ENCODE data around the gene PCDHGA8. TPM values are rescaled to one million over a fixed set of nuclear protein-coding genes. Genes with fewer than 3 reads are reported as not detected.
"Not testable (repeated sequence)": the region's sequence is repeated elsewhere in the genome, so short reads cannot be mapped to it uniquely, and the experiment has no call there.

Gene PCDHGA8
- total RNA-seq, 1 experiment from 2014 or later: 0.07 TPM

DNA sequence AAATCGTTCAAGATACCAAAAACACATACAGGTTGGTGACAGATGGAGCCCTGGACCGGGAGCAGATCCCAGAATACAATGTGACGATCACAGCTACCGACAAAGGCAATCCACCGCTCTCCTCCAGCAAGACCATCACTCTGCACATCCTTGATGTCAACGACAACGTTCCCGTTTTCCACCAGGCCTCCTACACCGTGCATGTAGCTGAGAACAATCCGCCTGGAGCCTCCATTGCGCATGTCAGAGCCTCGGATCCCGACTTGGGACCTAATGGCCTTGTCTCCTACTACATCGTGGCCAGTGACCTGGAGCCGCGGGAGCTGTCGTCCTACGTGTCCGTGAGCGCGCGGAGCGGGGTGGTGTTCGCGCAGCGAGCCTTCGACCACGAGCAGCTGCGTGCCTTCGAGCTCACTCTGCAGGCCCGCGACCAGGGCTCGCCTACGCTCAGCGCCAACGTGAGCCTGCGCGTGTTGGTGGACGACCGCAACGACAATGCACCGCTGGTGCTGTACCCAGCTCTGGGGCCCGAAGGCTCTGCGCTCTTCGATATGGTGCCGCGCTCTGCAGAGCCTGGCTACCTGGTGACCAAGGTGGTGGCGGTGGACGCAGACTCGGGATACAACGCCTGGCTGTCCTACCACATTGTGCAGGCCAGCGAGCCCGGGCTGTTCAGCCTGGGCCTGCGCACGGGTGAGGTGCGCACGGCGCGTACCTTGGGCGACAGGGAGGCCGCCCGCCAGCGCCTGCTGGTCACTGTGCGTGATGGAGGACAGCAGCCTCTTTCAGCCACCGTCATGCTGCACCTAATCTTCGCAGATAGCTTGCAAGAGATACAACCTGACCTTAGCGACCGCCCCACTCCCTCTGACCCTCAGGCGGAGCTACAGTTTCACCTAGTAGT, 20.6 kb upstream of the PCDHGA8 start:
- no peak for DNase-seq (ENCODE audit: low read depth)

DNA sequence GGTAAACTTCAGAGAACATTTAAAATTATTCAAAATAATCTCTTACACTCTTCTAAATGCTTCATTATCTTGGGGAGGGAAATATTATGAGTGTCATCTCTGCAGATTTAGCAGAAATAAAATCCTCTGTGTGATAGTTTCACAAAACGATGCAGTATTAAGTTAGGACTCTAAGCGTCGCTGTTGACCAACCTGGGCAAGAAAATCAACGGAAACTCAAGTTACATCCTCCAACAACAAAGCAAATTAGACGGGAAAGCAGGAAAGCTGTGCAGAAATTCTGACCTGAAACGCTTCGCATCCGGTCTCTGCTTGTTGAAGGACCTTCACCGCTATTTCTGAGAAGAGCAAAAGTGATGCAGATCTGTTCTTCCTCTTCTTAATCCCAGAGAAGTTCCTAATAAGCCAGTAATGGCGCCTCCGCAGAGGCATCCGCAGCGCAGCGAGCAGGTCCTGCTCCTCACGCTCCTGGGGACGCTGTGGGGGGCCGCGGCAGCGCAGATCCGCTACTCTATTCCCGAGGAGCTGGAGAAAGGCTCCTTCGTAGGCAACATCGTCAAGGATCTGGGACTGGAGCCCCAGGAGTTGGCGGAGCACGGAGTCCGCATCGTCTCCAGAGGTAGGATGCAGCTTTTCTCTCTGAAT, 18.6 kb upstream of the PCDHGA8 start, which contains the start of gene PCDHGA6:
Gene PCDHGA6, plus strand, starts transcription at position 219 of the 645 bp plus-strand sequence. Its CDS starts 193 bp downstream, at position 412.
- DNase-seq (ENCODE audit: low read depth): no peak

DNA sequence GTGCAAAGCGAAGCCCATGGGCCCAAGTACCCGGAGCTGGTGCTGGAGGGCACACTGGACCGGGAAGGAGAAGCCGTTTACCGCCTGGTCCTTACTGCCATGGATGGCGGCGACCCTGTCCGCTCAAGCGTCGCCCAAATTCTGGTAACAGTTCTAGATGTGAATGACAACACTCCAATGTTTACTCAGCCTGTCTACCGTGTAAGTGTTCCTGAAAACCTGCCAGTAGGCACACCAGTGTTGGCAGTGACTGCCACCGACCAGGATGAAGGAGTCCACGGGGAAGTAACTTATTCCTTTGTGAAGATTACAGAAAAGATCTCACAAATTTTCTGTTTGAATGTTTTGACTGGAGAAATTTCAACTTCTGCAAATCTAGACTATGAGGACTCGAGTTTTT, 17.8 kb upstream of the PCDHGA8 start:
- DNase-seq (ENCODE audit: low read depth): no peak

DNA sequence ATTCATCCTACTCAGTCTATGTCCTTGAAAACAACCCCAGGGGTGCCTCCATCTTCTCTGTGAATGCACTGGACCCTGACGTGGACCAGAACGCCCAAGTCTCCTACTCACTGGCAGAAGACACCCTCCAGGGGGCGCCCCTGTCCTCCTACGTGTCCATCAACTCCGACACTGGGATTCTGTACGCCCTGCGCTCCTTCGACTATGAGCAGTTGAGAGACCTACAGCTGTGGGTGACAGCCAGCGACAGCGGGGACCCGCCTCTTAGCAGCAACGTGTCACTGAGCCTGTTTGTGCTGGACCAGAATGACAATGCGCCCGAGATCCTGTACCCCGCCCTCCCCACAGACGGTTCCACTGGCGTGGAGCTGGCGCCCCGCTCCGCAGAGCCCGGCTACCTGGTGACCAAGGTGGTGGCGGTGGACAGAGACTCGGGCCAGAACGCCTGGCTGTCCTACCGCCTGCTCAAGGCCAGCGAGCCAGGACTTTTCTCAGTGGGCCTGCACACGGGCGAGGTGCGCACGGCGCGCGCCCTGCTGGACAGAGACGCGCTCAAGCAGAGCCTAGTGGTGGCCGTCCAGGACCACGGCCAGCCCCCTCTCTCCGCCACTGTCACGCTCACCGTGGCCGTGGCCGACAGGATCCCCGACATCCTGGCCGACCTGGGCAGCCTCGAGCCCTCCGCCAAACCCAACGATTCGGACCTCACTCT, 16.8 kb upstream of the PCDHGA8 start:
- DNase-seq (ENCODE audit: low read depth): not testable (repeated sequence)

DNA sequence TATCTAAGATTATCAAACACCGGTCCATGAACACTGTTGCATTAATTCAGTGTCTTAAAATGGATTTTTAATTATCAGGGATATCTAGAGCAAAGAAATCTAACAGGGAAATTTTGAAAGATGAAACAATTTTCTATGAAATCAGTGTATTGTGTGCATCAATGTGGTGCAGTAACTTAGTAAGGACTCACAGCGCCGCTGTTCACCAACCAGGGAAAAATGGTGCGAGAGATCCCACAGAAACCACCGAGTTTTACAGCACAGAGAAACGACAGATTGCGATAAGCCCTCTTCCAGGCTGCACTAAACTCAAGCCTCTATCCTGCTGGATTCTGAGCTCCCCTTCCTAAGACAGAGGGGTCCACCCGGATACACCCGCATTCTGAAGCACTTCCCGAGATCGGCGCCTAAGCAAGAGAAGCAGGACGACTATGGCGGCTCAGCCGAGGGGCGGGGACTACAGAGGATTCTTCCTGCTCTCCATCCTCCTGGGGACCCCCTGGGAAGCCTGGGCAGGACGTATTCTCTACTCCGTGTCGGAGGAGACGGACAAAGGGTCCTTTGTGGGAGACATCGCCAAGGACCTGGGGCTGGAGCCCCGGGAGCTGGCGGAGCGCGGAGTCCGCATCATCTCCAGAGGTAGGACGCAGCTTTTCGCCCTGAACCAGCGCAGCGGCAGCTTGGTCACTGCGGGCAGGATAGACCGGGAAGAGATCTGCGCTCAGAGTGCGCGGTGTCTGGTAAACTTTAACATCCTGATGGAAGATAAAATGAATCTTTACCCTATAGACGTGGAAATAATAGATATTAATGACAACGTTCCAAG, 9.8 kb upstream of the PCDHGA8 start, which contains the start of gene PCDHGA7:
Gene PCDHGA7, plus strand, starts transcription at position 274 of the 826 bp plus-strand sequence. Its CDS starts 158 bp downstream, at position 432.
- DNase-seq (ENCODE audit: low read depth): no peak

DNA sequence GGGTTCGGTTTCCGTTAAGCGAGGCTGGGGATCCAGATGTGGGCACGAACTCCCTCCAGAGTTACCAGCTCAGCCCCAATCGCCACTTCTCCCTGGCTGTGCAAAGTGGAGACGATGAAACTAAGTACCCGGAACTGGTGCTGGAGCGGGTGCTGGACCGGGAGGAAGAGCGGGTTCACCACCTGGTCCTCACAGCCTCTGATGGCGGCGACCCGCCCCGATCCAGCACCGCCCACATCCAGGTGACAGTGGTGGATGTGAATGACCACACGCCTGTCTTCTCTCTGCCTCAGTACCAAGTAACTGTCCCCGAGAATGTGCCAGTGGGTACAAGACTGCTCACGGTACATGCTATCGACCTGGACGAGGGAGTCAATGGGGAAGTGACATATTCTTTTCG, 9.1 kb upstream of the PCDHGA8 start:
- DNase-seq (ENCODE audit: low read depth): no peak

DNA sequence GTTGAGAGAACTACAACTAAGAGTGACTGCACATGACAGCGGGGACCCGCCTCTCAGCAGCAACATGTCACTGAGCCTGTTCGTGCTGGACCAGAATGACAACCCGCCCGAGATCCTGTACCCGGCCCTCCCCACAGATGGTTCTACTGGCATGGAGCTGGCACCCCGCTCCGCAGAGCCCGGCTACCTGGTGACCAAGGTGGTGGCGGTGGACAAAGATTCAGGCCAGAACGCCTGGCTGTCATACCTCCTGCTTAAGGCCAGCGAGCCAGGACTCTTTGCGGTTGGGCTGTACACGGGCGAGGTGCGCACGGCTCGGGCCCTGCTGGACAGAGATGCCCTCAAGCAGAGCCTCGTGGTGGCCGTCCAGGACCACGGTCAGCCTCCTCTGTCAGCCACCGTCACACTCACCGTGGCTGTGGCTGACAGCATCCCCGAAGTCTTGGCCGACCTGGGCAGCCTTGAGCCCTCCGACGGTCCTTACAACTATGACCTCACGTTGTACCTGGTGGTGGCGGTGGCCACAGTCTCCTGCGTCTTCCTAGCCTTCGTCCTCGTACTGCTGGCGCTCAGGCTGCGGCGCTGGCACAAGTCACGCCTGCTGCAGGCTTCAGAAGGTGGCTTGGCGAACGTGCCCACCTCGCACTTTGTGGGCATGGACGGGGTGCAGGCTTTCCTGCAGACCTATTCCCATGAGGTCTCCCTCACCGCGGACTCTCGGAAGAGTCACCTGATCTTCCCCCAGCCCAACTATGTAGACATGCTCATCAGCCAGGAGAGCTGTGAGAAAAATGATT, 7.8 kb upstream of the PCDHGA8 start:
- no peak for DNase-seq (ENCODE audit: low read depth)

DNA sequence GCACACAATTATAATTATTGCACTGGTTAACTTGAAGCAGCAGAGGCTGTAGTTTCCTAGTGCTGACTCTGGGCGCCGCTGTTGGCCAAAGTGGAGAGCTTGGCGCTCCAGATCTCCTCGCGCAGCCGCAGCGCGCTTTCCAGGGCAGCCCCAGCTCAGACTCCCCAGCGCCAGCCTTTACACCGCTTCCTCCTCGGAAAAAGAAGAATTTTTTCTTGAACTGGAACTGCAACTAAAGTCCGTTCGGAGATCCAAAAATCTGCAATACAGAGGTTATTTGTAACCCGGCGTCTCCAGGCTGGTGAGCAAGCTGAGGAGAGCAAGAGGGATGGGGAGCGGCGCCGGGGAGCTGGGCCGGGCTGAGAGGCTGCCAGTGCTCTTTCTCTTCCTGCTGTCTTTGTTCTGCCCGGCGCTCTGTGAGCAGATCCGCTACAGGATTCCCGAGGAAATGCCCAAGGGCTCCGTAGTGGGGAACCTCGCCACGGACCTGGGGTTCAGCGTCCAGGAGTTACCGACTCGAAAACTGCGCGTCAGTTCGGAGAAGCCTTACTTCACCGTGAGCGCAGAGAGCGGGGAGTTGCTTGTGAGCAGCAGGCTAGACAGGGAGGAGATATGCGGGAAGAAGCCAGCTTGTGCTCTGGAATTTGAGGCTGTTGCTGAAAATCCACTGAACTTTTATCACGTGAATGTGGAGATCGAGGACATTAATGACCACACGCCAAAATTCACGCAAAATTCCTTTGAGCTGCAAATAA, 4.7 kb upstream of the PCDHGA8 start, which contains the start of gene PCDHGB4:
Gene PCDHGB4, plus strand, starts transcription at position 142 of the 755 bp plus-strand sequence. Its CDS starts 187 bp downstream, at position 329.
- not testable (repeated sequence) for DNase-seq (ENCODE audit: low read depth)

DNA sequence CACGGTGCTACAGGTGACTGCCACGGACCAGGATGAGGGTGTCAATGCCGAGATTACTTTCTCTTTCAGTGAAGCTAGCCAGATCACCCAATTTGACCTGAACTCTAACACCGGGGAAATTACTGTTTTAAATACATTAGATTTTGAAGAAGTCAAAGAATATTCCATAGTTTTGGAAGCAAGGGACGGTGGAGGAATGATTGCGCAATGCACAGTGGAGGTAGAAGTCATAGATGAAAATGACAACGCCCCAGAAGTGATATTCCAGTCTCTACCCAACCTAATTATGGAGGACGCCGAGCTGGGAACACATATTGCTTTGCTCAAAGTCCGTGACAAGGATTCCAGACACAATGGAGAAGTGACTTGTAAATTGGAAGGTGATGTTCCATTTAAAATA, 3.8 kb upstream of the PCDHGA8 start:
- no peak for DNase-seq (ENCODE audit: low read depth)

DNA sequence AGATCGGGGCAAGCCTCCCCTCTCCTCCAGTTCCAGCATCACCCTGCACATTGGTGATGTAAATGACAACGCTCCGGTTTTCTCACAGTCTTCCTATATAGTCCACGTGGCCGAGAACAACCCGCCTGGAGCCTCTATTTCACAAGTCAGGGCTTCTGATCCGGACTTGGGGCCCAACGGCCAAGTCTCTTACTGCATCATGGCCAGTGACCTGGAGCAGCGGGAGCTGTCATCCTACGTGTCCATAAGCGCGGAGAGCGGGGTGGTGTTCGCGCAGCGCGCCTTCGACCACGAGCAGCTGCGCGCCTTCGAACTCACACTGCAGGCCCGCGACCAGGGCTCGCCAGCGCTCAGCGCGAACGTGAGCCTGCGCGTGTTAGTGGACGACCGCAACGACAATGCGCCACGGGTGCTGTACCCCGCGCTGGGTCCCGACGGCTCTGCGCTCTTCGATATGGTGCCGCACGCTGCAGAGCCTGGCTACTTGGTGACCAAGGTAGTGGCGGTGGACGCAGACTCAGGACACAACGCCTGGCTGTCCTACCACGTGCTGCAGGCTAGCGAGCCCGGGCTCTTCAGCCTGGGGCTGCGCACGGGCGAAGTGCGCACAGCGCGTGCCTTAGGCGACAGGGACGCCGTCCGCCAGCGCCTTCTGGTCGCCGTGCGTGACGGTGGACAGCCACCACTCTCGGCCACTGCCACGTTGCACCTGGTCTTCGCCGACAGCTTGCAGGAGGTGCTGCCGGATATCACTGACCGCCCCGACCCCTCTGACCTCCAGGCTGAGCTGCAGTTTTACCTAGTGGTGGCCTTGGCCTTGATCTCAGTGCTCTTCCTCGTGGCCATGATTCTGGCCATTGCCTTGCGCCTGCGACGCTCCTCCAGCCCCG, 3.0 kb upstream of the PCDHGA8 start:
- DNase-seq (ENCODE audit: low read depth): no peak

DNA sequence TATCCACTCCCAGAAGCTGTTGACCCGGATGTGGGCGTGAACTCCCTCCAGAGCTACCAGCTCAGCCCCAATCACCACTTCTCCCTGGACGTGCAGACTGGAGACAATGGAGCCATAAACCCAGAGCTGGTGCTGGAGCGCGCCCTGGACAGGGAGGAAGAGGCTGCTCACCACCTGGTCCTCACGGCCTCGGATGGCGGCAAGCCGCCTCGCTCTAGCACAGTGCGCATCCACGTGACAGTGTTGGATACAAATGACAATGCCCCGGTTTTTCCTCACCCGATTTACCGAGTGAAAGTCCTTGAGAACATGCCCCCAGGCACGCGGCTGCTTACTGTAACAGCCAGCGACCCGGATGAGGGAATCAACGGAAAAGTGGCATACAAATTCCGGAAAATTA, 834 bp downstream of the PCDHGA8 start:
- DNase-seq (ENCODE audit: low read depth): no peak

DNA sequence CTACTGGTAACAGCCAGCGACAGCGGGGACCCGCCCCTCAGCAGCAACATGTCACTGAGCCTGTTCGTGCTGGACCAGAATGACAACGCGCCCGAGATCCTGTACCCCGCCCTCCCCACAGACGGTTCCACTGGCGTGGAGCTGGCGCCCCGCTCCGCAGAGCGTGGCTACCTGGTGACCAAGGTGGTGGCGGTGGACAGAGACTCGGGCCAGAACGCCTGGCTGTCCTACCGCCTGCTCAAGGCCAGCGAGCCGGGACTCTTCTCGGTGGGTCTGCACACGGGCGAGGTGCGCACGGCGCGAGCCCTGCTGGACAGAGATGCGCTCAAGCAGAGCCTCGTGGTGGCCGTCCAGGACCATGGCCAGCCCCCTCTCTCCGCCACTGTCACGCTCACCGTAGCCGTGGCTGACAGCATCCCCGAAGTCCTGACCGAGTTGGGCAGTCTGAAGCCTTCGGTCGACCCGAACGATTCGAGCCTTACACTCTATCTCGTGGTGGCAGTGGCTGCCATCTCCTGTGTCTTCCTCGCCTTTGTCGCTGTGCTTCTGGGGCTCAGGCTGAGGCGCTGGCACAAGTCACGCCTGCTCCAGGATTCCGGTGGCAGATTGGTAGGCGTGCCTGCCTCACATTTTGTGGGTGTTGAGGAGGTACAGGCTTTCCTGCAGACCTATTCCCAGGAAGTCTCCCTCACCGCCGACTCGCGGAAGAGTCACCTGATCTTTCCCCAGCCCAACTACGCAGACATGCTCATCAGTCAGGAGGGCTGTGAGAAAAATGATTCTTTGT, 2.2 kb downstream of the PCDHGA8 start:
- not testable (repeated sequence) for DNase-seq (ENCODE audit: low read depth)

DNA sequence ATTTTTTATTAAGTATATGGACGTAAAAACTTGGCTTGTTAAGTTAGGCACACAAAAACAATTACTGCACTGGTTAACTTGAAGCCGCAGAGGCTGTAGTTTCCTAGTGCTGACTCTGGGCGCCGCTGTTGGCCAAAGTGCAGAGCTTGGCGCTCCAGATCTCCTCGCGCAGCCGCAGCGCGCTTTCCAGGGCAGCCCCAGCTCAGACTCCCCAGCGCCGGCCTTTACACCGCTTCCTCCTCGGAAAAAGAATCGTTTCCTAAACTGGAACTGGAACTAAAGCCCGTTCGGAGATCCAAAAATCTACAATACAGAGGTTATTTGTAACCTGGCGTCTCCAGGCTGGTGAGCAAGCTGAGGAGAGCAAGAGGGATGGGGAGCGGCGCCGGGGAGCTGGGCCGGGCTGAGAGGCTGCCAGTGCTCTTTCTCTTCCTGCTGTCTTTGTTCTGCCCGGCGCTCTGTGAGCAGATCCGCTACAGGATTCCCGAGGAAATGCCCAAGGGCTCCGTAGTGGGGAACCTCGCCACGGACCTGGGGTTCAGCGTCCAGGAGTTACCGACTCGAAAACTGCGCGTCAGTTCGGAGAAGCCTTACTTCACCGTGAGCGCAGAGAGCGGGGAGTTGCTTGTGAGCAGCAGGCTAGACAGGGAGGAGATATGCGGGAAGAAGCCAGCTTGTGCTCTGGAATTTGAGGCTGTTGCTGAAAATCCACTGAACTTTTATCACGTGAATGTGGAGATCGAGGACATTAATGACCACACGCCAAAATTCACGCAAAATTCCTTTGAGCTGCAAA, 5.5 kb downstream of the PCDHGA8 start, which contains the start of gene PCDHGB5:
Gene PCDHGB5, plus strand, starts transcription at position 192 of the 796 bp plus-strand sequence. Its CDS starts 181 bp downstream, at position 373.
- not testable (repeated sequence) for DNase-seq (ENCODE audit: low read depth)

DNA sequence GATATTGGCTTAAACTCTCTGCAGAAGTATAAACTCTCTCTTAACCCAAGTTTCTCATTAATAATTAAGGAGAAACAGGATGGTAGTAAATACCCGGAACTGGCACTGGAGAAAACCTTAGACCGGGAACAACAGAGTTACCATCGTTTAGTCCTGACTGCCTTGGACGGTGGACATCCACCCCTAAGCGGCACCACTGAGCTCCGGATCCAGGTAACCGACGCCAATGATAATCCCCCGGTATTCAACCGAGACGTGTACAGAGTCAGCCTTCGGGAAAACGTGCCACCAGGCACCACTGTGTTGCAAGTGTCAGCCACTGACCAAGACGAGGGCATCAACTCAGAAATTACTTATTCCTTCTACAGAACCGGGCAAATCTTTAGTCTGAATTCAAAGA, 6.2 kb downstream of the PCDHGA8 start:
- DNase-seq (ENCODE audit: low read depth): no peak

DNA sequence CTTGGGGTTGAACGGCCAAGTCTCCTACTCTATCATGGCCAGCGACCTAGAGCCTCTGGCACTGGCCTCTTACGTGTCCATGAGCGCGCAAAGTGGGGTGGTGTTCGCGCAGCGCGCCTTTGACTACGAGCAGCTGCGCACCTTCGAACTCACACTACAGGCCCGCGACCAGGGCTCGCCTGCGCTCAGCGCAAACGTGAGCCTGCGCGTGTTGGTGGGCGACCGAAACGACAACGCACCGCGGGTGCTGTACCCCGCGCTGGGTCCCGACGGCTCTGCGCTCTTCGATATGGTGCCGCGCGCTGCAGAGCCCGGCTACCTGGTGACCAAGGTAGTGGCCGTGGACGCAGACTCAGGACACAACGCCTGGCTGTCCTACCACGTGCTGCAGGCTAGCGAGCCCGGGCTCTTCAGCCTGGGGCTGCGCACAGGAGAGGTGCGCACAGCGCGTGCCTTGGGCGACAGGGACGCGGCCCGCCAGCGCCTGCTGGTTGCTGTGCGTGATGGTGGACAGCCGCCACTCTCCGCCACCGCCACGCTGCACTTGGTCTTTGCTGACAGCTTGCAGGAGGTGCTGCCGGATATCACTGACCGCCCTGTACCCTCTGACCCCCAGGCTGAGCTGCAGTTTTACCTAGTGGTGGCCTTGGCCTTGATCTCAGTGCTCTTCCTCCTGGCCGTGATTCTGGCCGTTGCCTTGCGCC, 7.3 kb downstream of the PCDHGA8 start:
- DNase-seq (ENCODE audit: low read depth): no peak
